ENCODE results near the gene C1QTNF4.

C1QTNF4 gene

GRCh38 chr11:47570651-47571356 lies 23.4 kb downstream of the C1QTNF4 start:
- Histone ChIP-seq H3K36me3 (ENCODE audit: low read length) (peaks cover 13% of the 10 kb centered on the region), H3K27ac (ENCODE audit: low read depth, low read length) (no peak overlapping the region), H3F3A (ENCODE audit: insufficient read depth) (peaks cover 13% of the 10 kb centered on the region), H3K9me3 (ENCODE audit: insufficient read depth, low read length) (no peaks in the 10 kb centered on the region), H3K27me3 (ENCODE audit: low read length) (no peaks in the 10 kb centered on the region), H3K4me2 (ENCODE audit: low read depth, low read length, poor library complexity, severe bottlenecking) (no peak overlapping the region), H2AFZ (ENCODE audit: low read depth, low read length, severe bottlenecking) (no peak overlapping the region), H3K4me3 (ENCODE audit: insufficient read depth, low read length, poor library complexity, severe bottlenecking) (no peak overlapping the region), H3K9me2 (replicated peaks; ENCODE audit: insufficient read depth, low read length) (no peaks in the 10 kb centered on the region), H3K9ac (ENCODE audit: low read length) (no peak overlapping the region), H3K79me2 (ENCODE audit: insufficient read depth, low read length) (peaks cover 51% of the 10 kb centered on the region), H4K20me1 (ENCODE audit: low read depth, low read length) (no peaks in the 10 kb centered on the region; the same call in 1 of the 2 replicates)
- TF ChIP-seq EZH2phosphoT487 (conservative IDR thresholded peaks at IDR 0.05; ENCODE audit: low read length), result no peak
- TF ChIP-seq CTCF (IDR thresholded peaks at IDR 0.05; ENCODE audit: insufficient read depth, low read length, poor library complexity, severe bottlenecking), result no peak

GRCh38 chr11:47569646-47570045 lies 24.6 kb downstream of the C1QTNF4 start:
- no peak overlapping the region for H2AFZ ChIP-seq (ENCODE audit: low read depth, low read length, severe bottlenecking)
- H3K4me3 ChIP-seq (ENCODE audit: insufficient read depth, low read length, poor library complexity, severe bottlenecking), result no peak overlapping the region
- H3K36me3 ChIP-seq (ENCODE audit: low read length), result peaks cover 13% of the 10 kb centered on the region
- H3K27me3 ChIP-seq (ENCODE audit: low read length), result no peaks in the 10 kb centered on the region
- peaks cover 60% of the 10 kb centered on the region for H3K79me2 ChIP-seq (ENCODE audit: insufficient read depth, low read length)
- H3K4me2 ChIP-seq (ENCODE audit: low read depth, low read length, poor library complexity, severe bottlenecking), result no peak overlapping the region
- H3K9me2 ChIP-seq (replicated peaks; ENCODE audit: insufficient read depth, low read length), result no peaks in the 10 kb centered on the region
- no peak overlapping the region for H3K9ac ChIP-seq (ENCODE audit: low read length)
- H4K20me1 ChIP-seq (ENCODE audit: low read depth, low read length), result no peaks in the 10 kb centered on the region; the same call in 1 of the 2 replicates
- H3K9me3 ChIP-seq (ENCODE audit: insufficient read depth, low read length), result no peaks in the 10 kb centered on the region
- no peak overlapping the region for H3K27ac ChIP-seq (ENCODE audit: low read depth, low read length)
- TF ChIP-seq EZH2phosphoT487 (conservative IDR thresholded peaks at IDR 0.05; ENCODE audit: low read length), result no peak
- no peak for TF ChIP-seq CTCF (IDR thresholded peaks at IDR 0.05; ENCODE audit: insufficient read depth, low read length, poor library complexity, severe bottlenecking)
- peaks cover 13% of the 10 kb centered on the region for H3F3A ChIP-seq (ENCODE audit: insufficient read depth)

GRCh38 chr11:47566149-47566698 lies 28.0 kb downstream of the C1QTNF4 start:
- peaks cover 12% of the 10 kb centered on the region for H3F3A ChIP-seq (ENCODE audit: insufficient read depth)
- H3K27me3 ChIP-seq (ENCODE audit: low read length), result no peaks in the 10 kb centered on the region
- H3K4me3 ChIP-seq (ENCODE audit: insufficient read depth, low read length, poor library complexity, severe bottlenecking), result peak overlapping the region; percentile 83
- H3K27ac ChIP-seq (ENCODE audit: low read depth, low read length), result peak overlapping the region; percentile 58
- H3K9me2 ChIP-seq (replicated peaks; ENCODE audit: insufficient read depth, low read length), result no peaks in the 10 kb centered on the region
- no peak for TF ChIP-seq CTCF (IDR thresholded peaks at IDR 0.05; ENCODE audit: insufficient read depth, low read length, poor library complexity, severe bottlenecking)
- no peak for TF ChIP-seq EZH2phosphoT487 (conservative IDR thresholded peaks at IDR 0.05; ENCODE audit: low read length)
- H2AFZ ChIP-seq (ENCODE audit: low read depth, low read length, severe bottlenecking), result peak overlapping the region; percentile 92
- no peaks in the 10 kb centered on the region for H3K9me3 ChIP-seq (ENCODE audit: insufficient read depth, low read length)
- peak overlapping the region; percentile 96 for H3K4me2 ChIP-seq (ENCODE audit: low read depth, low read length, poor library complexity, severe bottlenecking)
- no peaks in the 10 kb centered on the region; the same call in 1 of the 2 replicates for H4K20me1 ChIP-seq (ENCODE audit: low read depth, low read length)
- peak overlapping the region; percentile 91 for H3K9ac ChIP-seq (ENCODE audit: low read length)
- H3K36me3 ChIP-seq (ENCODE audit: low read length), result peaks cover 6% of the 10 kb centered on the region; the same call in 1 of the 2 replicates
- H3K79me2 ChIP-seq (ENCODE audit: insufficient read depth, low read length), result peaks cover 47% of the 10 kb centered on the region

All from SU-DHL-6 (cell line).